GM18499 (cell line): Measurements from ENCODE around the gene MCM5.
A peak's percentile ranks its signal among the peaks of the same experiment; 100 is the strongest.
"Not testable (repeated sequence)": the region's sequence is repeated elsewhere in the genome, so short reads cannot be mapped to it uniquely, and the experiment has no call there.

Source experiments
- ATAC-seq: cut with Tn5 transposase; IDR thresholded peaks from one replicate; pipeline ENCODE4 v1.9.1; 2021; ENCODE audit warnings: moderate number of reproducible peaks; ENCODE audit not compliant: insufficient read depth, unreplicated experiment

The MCM5 gene

GRCh38 chr22:35399678-35400500 lies at the start of gene MCM5:
Gene MCM5, plus strand, starts transcription at chr22:35400140. Its CDS starts 299 bp downstream, at chr22:35400439.
- peak; percentile 66 for ATAC-seq

DNA sequence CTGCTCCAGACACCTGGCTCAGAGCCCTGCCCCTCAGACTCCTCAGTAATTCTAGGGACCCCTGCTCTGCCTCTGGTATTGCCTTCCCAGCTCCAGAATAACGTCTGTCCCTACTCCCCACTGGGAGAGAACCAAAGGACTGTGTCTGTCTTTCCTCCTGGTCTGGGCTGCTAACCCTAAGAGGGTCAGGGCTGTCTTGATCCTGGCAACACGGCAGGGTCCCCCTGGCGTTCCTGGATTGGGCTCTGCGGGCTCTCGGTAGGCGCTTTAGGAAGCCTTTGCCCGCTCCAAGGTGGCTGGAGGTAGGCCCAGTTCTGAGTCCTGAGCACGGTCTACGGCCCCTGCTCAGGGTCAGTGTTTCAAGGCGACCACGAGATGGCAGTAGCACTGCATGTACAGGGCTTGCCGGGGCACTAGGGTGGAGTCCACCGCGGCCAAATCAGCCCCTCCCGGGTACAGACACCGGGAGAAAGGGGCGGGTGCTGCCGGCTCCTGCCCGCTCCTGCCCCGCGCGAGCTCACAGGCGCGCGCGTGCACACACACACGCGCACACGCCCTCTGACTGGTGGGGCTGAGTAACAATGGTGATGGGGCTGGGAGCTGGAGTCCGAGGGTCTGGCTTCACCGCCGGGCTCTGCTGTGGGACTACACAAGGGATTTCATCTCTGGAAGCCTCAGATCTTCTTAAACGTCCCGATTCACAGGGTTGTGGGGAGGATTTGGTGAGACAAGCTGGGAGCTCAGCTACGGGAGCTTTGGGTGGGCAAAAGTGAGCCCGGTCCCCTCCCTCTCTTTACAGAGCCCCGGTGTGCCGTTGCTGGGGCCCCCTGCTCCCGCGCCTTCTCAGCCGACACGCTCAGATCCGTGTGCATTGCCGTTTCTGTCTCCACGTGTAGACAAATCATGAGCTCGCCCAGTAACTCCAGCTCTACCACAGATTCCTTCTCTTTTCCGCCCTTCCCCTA lies 49.1 kb upstream of the MCM5 start:
- ATAC-seq = peak; percentile 57

DNA sequence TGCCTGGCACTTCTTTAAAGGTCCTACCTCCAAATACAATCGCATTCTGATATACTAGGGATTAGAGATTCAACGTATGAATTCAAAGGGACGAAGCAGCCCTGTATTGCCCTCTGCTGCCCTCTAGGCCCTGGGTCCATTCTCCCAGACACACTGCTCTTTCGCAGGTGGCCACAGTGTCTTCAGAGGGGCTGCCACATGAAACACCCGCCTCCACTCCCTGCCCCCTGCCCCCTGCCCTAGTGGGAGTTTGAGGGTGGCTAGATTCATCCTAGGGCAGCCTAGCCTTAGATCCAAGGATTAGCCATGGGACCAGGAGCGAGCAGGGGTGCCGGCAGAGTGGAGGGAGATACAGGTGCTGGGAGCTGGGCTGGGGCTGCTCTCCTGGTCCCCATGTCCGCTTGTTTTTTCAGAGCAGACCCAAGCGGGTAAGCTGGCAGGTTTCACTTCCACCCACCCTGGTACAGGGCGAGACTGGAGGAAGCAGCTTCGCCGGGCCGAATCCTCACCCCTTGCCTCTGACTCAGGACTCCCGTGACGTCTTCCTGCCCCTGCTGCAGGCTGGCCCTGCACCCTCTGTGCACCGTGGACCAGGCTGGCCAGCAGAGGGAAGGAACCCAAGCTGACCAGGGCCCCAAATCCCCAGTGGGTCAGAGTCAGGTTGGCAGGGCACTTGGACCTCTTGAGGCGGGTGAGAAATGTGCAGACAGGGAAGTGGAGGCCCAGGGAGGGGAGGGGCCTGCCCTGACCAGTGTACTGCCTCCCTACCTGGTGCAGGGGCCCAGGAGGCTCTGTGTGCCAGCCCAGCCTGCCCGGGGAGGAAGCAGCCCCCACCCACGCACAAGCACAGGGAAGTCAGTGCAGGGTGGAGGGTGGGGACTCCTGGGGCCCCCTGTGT lies 47.5 kb upstream of the MCM5 start:
- no peak for ATAC-seq

DNA sequence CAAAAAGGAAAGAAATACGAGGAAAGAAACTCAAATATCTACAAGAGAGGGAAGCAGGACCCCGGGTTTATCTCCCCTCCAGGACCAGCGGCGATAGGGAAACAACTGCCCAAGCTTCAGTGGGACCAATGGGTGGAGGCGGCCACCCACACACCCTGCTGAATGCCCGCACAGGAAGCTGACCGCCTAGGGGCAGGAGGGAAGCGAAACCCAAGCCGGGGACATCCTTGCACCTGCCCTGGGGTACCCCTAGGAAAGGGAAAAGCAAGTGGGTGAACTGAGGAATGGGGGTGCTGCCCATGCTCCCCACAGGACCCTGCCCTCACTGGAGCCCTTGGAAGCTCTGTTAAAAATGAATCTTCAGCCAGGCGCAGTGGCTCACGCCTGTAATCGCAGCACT lies 46.6 kb upstream of the MCM5 start:
- ATAC-seq = no peak

- ATAC-seq = no peak
Observed at GRCh38 chr22:35354068-35354467, 45.9 kb upstream of the MCM5 start.

DNA sequence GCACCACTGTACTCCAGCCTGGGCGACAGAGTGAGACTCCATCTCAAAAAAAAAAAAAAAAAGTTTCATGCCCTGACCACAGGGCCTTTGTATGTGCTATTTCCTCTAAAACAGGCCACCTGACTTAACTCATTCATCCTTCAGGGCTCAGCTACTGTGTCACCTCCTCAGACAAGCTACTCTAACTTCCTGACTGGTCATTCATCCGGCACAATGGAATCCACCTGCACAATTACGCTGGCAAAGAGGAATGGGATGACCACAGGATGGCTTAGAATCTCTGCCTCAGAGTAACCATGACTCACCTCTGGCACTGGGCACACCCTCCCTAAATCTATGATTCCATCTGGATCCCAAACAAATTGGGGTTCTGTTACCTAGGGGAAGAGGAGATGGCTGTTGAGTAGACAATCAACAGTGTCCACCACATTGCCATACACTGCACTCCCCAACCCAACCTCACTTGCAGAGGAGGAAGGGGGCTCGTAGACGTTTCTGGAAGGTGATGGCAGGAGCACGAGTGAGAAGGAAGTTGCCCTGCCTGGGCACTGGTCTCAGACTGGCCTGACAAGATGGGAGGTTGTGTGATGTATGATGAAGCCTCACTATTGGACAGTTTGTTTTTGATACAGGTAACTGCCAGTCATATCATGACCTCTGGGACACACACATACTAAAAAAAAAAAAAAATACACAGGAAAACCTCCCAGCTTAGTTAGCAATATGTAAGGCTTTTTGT lies 41.9 kb upstream of the MCM5 start:
- ATAC-seq = no peak

DNA sequence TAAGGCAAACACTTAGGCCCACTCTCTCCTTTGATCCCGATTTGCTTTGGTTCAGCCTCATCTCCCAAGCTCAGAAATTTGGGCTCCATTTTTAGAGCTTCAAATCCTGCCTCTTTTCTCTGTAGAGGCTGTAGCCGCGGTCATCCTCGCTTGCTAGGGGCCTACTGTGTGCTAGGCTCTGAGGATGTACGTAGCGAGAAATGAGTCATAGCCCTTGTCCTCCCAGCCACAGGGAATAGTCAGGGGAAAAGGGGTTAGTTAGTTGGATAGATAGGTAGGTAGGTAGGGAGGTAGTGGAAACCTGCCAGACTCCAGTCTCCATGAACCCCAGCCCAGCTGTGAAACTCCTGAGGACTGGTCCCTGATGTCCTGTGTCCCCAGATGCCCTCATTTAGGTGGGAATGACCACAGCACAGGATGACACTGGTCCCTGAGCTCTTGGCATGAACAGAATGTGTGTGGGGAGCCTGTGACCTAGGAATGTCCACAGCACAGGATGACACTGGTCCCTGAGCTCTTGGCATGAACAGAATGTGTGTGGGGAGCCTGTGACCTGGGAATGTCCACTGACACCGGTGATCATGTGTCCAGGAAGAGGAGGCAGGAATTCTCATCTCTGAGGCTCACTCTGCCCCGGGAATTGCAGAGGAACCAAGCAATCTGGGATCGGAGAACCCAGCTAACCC lies 40.4 kb upstream of the MCM5 start:
- no peak for ATAC-seq

DNA sequence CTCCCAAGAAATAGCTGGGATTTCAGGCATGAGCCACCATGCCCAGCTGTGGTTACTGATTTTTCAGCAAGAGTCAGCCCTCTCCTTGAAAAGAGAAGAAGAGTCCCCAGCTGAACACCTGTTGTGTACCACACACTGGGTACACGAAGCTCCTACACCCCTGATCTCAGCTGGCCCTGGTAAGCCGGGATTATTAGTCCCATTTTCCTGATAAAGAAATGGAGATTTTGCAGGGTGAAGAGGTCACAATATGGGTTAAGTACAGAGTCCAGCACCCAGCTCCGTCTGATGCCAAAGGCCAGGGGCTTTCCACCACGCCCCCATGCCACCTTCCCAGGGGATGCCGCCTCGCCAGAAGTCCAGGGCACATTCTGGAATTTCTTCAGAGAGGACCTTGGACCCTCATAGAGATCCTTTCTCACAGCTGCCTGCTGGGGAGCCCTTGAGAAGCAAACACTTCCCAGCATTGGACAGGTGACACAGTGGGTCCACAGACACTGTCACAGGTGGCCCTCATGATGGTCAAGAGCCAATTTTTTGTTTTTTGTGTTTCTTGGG lies 38.9 kb upstream of the MCM5 start:
- ATAC-seq = no peak

- ATAC-seq = no peak
Observed at GRCh38 chr22:35363566-35364086, 36.3 kb upstream of the MCM5 start.

DNA sequence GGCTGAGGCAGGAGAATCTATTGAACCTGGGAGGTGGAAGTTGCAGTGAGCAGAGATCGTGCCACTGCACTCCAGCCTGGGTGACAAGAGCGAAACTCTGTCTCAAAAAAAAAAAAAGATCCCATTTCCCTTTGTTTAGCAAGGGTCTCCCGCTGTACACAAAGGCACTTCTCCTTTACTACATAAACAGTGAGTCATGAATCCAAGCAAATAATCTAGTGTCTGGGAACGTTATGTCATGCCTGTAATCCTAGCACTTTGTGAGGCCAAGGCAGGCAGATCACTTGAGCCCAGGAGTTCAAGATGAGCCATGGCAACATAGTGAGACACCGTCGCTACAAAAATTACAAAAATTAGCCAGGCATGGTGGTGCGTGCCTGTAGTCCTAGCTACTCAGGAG lies 35.7 kb upstream of the MCM5 start:
- ATAC-seq = not testable (repeated sequence)

DNA sequence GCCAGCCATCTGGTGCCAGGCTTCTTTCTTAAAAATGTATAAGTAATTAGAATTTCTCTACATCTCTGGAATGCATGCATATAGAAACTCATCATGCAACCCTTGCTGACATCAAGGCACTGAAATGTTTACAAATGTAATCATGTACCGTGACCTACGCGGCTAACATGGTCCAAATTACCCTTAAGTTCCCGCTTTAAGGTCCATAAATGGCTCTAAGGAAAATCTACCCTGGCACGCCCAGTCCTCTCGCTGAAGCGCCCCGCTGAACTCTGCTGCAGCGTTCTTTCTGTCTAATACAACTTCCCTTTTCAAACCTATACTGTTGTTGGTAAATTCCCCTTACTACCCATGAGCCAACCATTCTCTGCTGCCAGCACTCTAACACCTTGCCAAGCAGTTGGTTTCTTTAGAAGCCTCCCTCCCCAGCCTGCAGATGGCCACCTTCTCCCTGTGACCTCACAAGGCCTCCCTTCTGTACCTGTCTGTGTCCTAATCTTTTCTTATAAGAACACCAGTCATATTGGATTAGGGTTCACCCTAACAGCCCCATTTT lies 32.5 kb upstream of the MCM5 start:
- no peak for ATAC-seq

- ATAC-seq = no peak
Observed at GRCh38 chr22:35368386-35368785, 31.6 kb upstream of the MCM5 start.

GRCh38 chr22:35369996-35370395 lies 29.9 kb upstream of the MCM5 start:
- ATAC-seq = no peak

GRCh38 chr22:35373781-35374180 lies 26.2 kb upstream of the MCM5 start:
- no peak for ATAC-seq

- no peak for ATAC-seq
Observed at GRCh38 chr22:35375031-35375430, 24.9 kb upstream of the MCM5 start.

DNA sequence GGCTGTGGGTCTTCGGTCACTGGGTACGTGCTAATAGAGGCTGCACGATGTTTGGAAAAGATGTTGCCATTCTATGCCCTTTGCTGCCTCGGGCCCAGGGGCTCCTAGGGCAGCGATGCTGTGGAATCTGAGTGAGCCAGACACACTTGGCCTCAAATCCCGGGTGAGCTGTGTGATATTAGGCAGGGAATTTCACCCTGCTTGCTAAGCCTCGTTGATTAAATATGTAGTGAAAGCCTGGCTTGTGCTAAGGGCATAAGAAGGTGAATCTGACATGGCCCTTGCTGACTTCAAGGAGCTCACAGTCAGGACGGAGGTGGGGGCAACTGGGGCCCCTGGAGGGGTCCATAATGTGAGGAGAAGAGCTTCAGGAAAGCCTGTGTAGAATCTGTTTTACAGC lies 24.4 kb upstream of the MCM5 start:
- ATAC-seq = no peak

- ATAC-seq = peak; percentile 46
Observed at GRCh38 chr22:35376728-35377472, 23.0 kb upstream of the MCM5 start.
